WERI-Rb-1 (cell line): ENCODE results near the gene IFI27.

ENCODE experiments used
- DNase-seq: peaks from one replicate; pipeline ENCODE4 v3.0.0-alpha.2; 2020
- H3K27ac ChIP-seq: fragments of 250-450 bp; sonication (Bioruptor Pico); 2 replicates; pipeline ENCODE4 v1.5.1; 2020; ENCODE audit warnings: mild to moderate bottlenecking, moderate library complexity
- H3K27me3 ChIP-seq: fragments of 250-450 bp; sonication (Bioruptor Pico); 2 replicates; pipeline ENCODE4 v1.5.1; 2021; ENCODE audit warnings: mild to moderate bottlenecking, low read depth, moderate library complexity; ENCODE audit not compliant: insufficient read depth, severe bottlenecking
- H3K36me3 ChIP-seq: fragments of 250-450 bp; sonication (Bioruptor Pico); 2 replicates; pipeline ENCODE4 v1.5.1; 2020; ENCODE audit warnings: mild to moderate bottlenecking, moderate library complexity
- H3K4me3 ChIP-seq: 2 replicates; pipeline ENCODE4 v1.5.1; 2011; ENCODE audit warnings: low read depth, mild to moderate bottlenecking, control low read depth, low read length
- H3K9me3 ChIP-seq: fragments of 250-450 bp; sonication (Bioruptor Pico); 2 replicates; pipeline ENCODE4 v1.5.1; 2021; ENCODE audit warnings: mild to moderate bottlenecking, moderate library complexity; ENCODE audit not compliant: severe bottlenecking
- CTCF ChIP-seq: IDR thresholded peaks from 2 replicates; pipeline ENCODE4 v1.5.1; 2011; ENCODE audit warnings: low read depth, mild to moderate bottlenecking, control low read depth, inconsistent platforms, low read length

IFI27 gene

GRCh38 chr14:94104731-94105130 lies 5.8 kb upstream of the IFI27 start:
- no peak for TF ChIP-seq CTCF
- DNase-seq, result no peak
- Histone ChIP-seq H3K4me3 (no peak overlapping the region), H3K27ac (no peak overlapping the region), H3K27me3 (no peaks in the 10 kb centered on the region), H3K36me3 (no peaks in the 10 kb centered on the region), H3K9me3 (no peaks in the 10 kb centered on the region)

- no peak for DNase-seq
- no peak for TF ChIP-seq CTCF
- Histone ChIP-seq H3K4me3 (no peak overlapping the region), H3K27ac (no peak overlapping the region), H3K9me3 (no peaks in the 10 kb centered on the region), H3K27me3 (no peaks in the 10 kb centered on the region), H3K36me3 (no peaks in the 10 kb centered on the region)
Observed at GRCh38 chr14:94109915-94110250, 653 bp upstream of the IFI27 start.

- Histone ChIP-seq H3K9me3 (no peaks in the 10 kb centered on the region), H3K36me3 (no peaks in the 10 kb centered on the region), H3K27ac (no peak overlapping the region), H3K27me3 (no peaks in the 10 kb centered on the region), H3K4me3 (no peak overlapping the region)
- TF ChIP-seq CTCF, result no peak
- no peak for DNase-seq
Observed at GRCh38 chr14:94111276-94112095, 950 bp downstream of the IFI27 start.

GRCh38 chr14:94112513-94113063 lies 2.1 kb downstream of the IFI27 start:
- DNase-seq, result no peak
- Histone ChIP-seq H3K27me3 (no peaks in the 10 kb centered on the region), H3K9me3 (no peaks in the 10 kb centered on the region), H3K4me3 (no peak overlapping the region), H3K36me3 (no peaks in the 10 kb centered on the region), H3K27ac (no peak overlapping the region)
- TF ChIP-seq CTCF, result no peak

GRCh38 chr14:94113073-94113472 lies 2.5 kb downstream of the IFI27 start:
- H3K27ac ChIP-seq, result no peak overlapping the region
- H3K9me3 ChIP-seq, result no peaks in the 10 kb centered on the region

More at GRCh38 chr14:94113073-94113472, 2.5 kb downstream of the IFI27 start:
- H3K4me3 ChIP-seq, result no peak overlapping the region
- no peak for TF ChIP-seq CTCF
- DNase-seq, result no peak
- H3K27me3 ChIP-seq, result no peaks in the 10 kb centered on the region
- no peaks in the 10 kb centered on the region for H3K36me3 ChIP-seq
